Gastrocnemius medialis (tissue), 4 donors: ENCODE results near the gene SMURF2.

Source experiments
- POLR2A ChIP-seq, 2 donors: fragments of 450-650 bp; IDR thresholded peaks; one replicate each; pipeline ENCODE4 v1.6.1; 2017; ENCODE audit warnings: antibody characterized with exemption in 2 of 2, mild to moderate bottlenecking in 2 of 2, moderate library complexity in 2 of 2
- TF ChIP-seq, protein P1 (sequence below), 5 experiments: fragments of 450-650 bp in 3 of 5; fragments of 200-600 bp in 2 of 5; sonication (generic) in 2 of 5; IDR thresholded peaks in 4 of 5; conservative IDR thresholded peaks in 1 of 5; 1 replicate in 4 of 5; 2 replicates in 1 of 5; pipeline ENCODE4 v1.5.1; 2016 to 2019; ENCODE audit warnings: antibody characterized with exemption in 5 of 5, mild to moderate bottlenecking in 3 of 5, moderate library complexity in 3 of 5

DNA sequence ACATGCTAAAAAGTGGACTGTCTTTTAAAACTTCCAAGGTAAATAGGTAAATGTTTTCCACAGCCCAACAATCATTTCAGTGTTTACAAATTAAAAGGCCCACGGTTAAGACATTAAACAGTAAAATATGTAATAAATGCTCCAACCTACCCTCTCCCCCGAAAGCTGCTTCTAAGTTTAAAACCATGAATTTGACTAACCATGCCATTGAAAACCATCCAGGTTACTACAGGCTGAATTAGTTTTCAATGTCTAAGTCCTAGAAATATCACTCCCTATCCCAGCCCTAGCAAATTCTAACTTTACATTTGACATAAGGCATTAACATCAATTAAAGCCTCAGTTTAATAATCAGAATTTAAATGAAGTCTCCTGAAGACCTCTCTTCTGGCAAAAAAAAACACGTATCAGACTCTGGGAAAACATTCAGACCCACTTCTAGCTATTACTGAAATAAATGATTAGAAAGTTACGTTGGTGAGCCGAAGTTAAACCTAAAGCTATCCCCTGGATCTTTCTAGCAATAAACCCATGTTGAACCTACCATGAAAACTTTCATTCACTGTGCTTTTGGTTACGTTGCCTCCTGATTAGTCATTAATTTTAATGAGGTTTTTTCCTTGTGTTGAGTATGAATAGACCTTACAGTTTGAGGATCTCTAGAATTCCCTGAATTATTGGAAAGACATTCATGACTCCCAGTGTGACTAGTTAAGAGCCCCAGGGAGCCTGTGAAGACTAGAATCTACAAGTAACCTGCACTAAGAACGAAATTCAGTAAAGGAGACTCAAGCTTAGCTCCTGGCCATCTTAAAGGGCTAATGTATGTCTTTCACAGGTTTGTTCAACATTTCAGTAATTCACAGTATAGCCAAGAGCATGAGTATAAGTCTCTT is 163.6 kb downstream of the SMURF2 start:
- TF ChIP-seq, protein P1, sequence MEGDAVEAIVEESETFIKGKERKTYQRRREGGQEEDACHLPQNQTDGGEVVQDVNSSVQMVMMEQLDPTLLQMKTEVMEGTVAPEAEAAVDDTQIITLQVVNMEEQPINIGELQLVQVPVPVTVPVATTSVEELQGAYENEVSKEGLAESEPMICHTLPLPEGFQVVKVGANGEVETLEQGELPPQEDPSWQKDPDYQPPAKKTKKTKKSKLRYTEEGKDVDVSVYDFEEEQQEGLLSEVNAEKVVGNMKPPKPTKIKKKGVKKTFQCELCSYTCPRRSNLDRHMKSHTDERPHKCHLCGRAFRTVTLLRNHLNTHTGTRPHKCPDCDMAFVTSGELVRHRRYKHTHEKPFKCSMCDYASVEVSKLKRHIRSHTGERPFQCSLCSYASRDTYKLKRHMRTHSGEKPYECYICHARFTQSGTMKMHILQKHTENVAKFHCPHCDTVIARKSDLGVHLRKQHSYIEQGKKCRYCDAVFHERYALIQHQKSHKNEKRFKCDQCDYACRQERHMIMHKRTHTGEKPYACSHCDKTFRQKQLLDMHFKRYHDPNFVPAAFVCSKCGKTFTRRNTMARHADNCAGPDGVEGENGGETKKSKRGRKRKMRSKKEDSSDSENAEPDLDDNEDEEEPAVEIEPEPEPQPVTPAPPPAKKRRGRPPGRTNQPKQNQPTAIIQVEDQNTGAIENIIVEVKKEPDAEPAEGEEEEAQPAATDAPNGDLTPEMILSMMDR (IDR thresholded peaks at IDR 0.05 in 4 of 5, conservative IDR thresholded peaks at IDR 0.05 in 1 of 5), result no peak
- no peak for TF ChIP-seq POLR2A (IDR thresholded peaks at IDR 0.05)
